Daoy (cell line): ENCODE measurements around the gene SERHL2. TPM values are rescaled to one million over a fixed set of nuclear protein-coding genes. Genes with fewer than 3 reads are reported as not detected.
"Not testable (repeated sequence)": the region's sequence is repeated elsewhere in the genome, so short reads cannot be mapped to it uniquely, and the experiment has no call there.

ENCODE experiments used
- DNase-seq: peaks from one replicate; pipeline ENCODE4 v3.0.0-alpha.2; 2015; ENCODE audit warnings: low read depth
- total RNA-seq: library from RNA; depleted of rRNA; stranded (reverse); fragments of >200 nt; shearing (Covaris generic); gene quantifications from 2 replicates; pipeline ENCODE4 v1.2.3, GENCODE V29; 2014

Gene SERHL2
- total RNA-seq, 1 experiment from 2014 or later: 1.4 TPM

- DNase-seq: not testable (repeated sequence)
Observed at GRCh38 chr22:42607641-42608040, 53.9 kb downstream of the SERHL2 start.

GRCh38 chr22:42608136-42608822 is 54.5 kb downstream of the SERHL2 start:
- no peak for DNase-seq

GRCh38 chr22:42608823-42609361 is 55.1 kb downstream of the SERHL2 start:
- DNase-seq: peak; percentile 65

DNA sequence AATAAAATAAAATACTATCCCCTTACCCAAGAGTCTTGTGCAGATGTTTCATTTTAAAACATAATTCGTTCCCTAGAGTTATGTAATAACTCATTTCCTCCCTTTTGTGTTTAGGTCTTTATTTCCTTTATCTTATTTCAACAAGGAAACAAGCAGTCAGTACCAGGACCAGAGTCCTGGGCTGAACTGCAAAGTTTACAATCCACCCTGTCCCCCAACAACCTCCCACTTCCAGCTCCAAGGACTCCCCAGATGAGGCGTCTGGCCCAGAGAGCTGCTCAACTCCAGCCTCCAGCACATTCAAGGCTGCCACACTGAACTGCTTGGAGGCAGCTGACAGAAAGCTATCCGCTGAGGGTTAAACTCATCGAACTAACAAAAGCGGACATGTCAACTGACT is 56.4 kb downstream of the SERHL2 start:
- no peak for DNase-seq

- no peak for DNase-seq
Observed at GRCh38 chr22:42611051-42611450, 57.3 kb downstream of the SERHL2 start.

- DNase-seq: no peak
Observed at GRCh38 chr22:42612336-42612735, 58.6 kb downstream of the SERHL2 start.

GRCh38 chr22:42613872-42614301 is 60.1 kb downstream of the SERHL2 start:
- peak; percentile 30 for DNase-seq

GRCh38 chr22:42614312-42615091 is 60.7 kb downstream of the SERHL2 start, which contains the start of gene POLDIP3:
TSS of gene POLDIP3 (minus strand) at chr22:42614883. CDS start at chr22:42614857, 26 bp downstream.
- DNase-seq: peak; percentile 98

DNA sequence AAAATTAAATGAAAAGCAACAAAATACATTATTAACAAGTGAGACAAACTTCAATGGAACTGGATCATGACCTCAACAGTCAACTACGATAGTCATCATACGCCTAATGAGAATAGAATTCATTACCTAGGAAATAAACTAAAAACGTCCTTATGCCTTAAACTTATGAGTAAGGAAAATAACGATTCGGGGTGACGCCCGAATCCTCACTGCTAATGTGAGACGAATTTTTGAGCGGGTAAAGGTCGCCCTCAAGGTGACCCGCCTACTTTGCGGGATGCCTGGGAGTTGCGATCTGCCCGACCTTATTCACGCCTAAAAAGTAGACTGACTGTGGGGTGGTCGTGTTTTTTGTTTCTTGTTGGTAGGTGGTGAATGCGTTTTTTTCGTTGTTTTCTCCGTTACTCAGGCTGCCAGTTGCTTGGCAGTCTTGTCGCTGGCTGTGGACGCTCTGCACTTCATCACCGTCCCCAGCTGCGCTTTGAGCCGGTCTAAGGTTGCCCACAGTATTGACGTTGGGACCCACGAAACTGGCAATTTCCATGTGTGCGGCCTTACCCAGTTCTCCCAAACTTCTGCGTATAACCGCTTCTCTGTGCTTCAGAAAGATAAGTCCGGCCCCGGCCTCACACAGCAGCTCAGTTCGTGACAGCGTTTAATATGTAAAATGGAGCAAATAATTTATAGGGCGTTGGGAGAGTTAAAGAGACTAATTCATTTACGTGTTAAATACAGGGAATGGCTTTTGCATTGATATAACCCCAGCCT is 61.5 kb downstream of the SERHL2 start:
- DNase-seq: peak; percentile 99

DNA sequence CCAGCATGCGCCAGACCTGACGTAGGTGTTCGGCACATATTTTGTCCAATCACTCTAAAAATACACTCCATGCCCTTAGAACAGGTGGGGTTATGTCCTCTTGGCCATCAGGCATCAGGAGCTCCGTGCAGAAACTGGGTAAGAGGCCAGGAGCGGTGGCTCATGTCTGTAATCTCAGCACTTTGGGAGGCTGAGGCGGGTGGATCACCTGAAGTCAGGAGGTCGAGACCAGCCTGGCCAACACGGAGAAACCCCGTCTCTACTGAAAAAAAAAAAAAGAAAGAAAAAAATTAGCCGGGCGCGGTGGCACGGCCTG is 62.1 kb downstream of the SERHL2 start:
- DNase-seq: not testable (repeated sequence)

- no peak for DNase-seq
Observed at GRCh38 chr22:42617155-42617983, 63.6 kb downstream of the SERHL2 start.

DNA sequence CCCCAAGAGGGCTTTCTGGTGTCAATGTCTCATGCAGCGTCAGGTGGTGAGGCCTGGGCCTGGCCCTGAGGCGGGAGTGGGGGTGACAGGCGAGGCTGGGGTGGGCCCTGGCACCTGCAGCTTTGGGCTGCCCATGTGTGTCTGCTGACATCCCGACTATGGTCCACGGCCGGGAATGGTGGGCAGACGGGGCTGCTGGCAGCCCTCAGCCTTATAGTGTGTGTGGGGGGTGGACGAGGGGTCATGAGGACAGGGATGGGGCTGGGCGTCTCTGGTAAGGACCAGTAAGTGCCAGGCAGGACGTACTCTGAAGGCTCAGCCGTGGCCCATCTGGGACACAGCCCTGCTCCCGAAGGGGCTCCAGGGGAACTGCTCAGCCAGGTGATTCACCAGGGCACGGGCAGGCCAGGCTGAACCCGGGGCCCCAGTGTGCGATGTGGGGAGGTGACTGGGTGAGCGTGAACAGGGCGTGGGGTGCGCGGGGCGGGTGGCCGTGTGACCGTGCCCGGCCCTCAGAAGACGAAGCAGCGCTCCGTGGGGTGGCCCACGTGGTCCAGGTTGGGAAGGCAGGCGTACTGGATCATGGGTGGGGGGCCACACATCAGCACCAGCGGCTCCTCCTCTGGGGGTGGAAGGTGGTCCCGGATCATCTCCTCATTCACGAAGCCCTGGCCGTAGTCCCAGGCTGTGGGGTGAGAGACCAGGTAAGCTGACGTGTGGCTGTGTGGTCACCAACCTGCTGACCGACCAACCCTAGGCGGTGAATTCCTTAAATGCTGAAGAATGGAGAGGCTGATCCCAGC is 65.7 kb downstream of the SERHL2 start:
- DNase-seq: no peak

DNA sequence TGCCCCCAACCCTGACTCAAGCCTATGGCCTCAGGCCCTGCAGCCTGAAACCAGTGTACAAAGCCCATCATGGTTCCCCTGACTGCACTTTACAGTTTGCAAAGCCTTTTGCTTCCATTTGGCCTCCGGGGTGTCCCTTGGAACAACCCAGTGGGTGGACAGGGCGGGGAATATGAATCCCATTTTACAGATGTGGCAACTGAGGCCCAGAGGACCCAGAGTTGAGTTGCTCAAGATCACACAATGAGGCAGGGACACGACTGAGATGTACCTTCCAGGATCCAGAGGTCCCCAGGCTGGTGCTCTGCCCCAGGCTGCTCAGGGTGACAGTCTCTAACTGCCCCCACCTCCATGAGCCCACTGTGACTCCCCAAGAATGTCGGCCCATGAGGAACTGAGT is 66.3 kb downstream of the SERHL2 start:
- DNase-seq: no peak

GRCh38 chr22:42621505-42622002 is 67.8 kb downstream of the SERHL2 start:
- DNase-seq: peak; percentile 78

- DNase-seq: no peak
Observed at GRCh38 chr22:42622061-42622710, 68.4 kb downstream of the SERHL2 start.

DNA sequence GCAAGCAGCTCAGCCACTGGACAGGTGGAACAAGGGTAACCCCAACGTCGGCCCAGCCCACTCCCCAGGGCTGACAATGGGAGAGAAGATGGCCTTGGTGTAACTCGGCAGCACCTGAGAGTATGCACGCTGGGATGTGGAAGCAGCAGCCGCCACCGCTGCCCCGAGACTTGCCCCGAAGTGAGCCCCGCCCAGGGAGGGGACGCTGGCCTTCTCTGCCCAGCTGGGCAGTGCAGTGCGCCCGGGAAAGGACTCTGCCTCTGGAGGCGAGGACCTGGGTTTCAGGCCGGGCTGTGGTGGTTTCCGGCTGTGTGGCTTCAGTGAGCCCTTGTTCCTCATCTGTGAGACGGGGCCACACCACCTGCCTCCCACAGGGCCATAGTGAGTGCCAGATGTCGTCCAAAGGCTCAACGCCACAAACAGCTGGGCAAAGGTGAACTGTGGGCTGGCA is 69.6 kb downstream of the SERHL2 start:
- no peak for DNase-seq
